ENCODE measurements around the gene CBX5.
A peak's percentile ranks its signal among the peaks of the same experiment; 100 is the strongest.

Gene CBX5

GRCh38 chr12:54259194-54260011, 20.5 kb downstream of the CBX5 start:
- Histone ChIP-seq H3K4ac (ENCODE audit: low read depth in 1 of 2, low read length in 2 of 2) (peak overlapping the region; percentile 54 to 64), H3K9me3 (ENCODE audit: control insufficient read depth, low read length) (no peaks in the 10 kb centered on the region), H4K8ac (ENCODE audit: low read length) (peak overlapping the region; percentile 72), H3K4me2 (ENCODE audit: low read length, poor library complexity, severe bottlenecking) (peak overlapping the region; percentile 54), H2BK15ac (ENCODE audit: low read depth, poor library complexity, severe bottlenecking) (peak overlapping the region; percentile 89), H3K9ac (ENCODE audit: low read length) (peak overlapping the region; percentile 97), H2BK12ac (ENCODE audit: low read length in 2 of 2) (peak overlapping the region in 1 of 2 experiments; percentile 89), H3K14ac (ENCODE audit: low read length in 2 of 2) (peak overlapping the region in 1 of 2 experiments; percentile 86), H3K79me1 (replicated peaks; ENCODE audit: low read length, poor library complexity, severe bottlenecking) (peaks cover 6% of the 10 kb centered on the region), H3K4me3 (ENCODE audit: insufficient read depth in 1 of 2, low read depth in 1 of 2, low read length in 2 of 2) (peak overlapping the region in 1 of 2 experiments; percentile 76), H3K36me3 (ENCODE audit: control insufficient read depth in 1 of 2, insufficient read depth in 2 of 2, low read depth in 1 of 2, low read length in 2 of 2) (peaks cover 8 to 30% of the 10 kb centered on the region in 2 experiments), H3K23ac (ENCODE audit: low read length in 2 of 2) (no peak overlapping the region), H2BK5ac (ENCODE audit: low read depth, low read length, poor library complexity, severe bottlenecking) (peak overlapping the region; percentile 48), H2BK120ac (ENCODE audit: low read depth, low read length) (peak overlapping the region; percentile 97), H3K27ac (ENCODE audit: low read length, poor library complexity, severe bottlenecking) (peak overlapping the region; percentile 99), H2AK5ac (ENCODE audit: low read length, severe bottlenecking) (peak overlapping the region; percentile 29), H4K91ac (ENCODE audit: low read length) (peak overlapping the region; percentile 61), H3K27me3 (ENCODE audit: control insufficient read depth in 1 of 2, insufficient read depth in 1 of 2, low read length in 2 of 2) (no peaks in the 10 kb centered on the region), H3K4me1 (ENCODE audit: control insufficient read depth, insufficient read depth, low read depth, low read length) (peaks cover 18% of the 10 kb centered on the region), H3K18ac (ENCODE audit: low read depth in 1 of 2, low read length in 2 of 2) (peak overlapping the region; percentile 75 to 95), H2AFZ (ENCODE audit: low read depth, low read length) (no peak overlapping the region)
- WGBS = 0% methylated on average over 5 of the region's 11 CpGs
- DNase-seq = peak; percentile 95

GRCh38 chr12:54258201-54258681, 21.7 kb downstream of the CBX5 start:
- peak overlapping the region in 1 of 2 experiments; percentile 83 for H3K4ac ChIP-seq (ENCODE audit: low read depth in 1 of 2, low read length in 2 of 2)

GRCh38 chr12:54257332-54257731, 22.6 kb downstream of the CBX5 start:
- WGBS = 96% methylated on average over 7 of the region's 8 CpGs
- peak overlapping the region; percentile 99 for H3K27ac ChIP-seq (ENCODE audit: low read length, poor library complexity, severe bottlenecking)

More at GRCh38 chr12:54258201-54258681, 21.7 kb downstream of the CBX5 start:
- Histone ChIP-seq H3K14ac (ENCODE audit: low read length in 2 of 2) (no peak overlapping the region), H3K27me3 (ENCODE audit: control insufficient read depth in 1 of 2, insufficient read depth in 1 of 2, low read length in 2 of 2) (no peaks in the 10 kb centered on the region), H2AFZ (ENCODE audit: low read depth, low read length) (no peak overlapping the region), H2BK12ac (ENCODE audit: low read length in 2 of 2) (no peak overlapping the region), H3K9ac (ENCODE audit: low read length) (peak overlapping the region; percentile 97), H4K91ac (ENCODE audit: low read length) (no peak overlapping the region), H3K4me1 (ENCODE audit: control insufficient read depth, insufficient read depth, low read depth, low read length) (peaks cover 14% of the 10 kb centered on the region), H3K4me3 (ENCODE audit: insufficient read depth in 1 of 2, low read depth in 1 of 2, low read length in 2 of 2) (peak overlapping the region in 1 of 2 experiments; percentile 76), H3K79me1 (replicated peaks; ENCODE audit: low read length, poor library complexity, severe bottlenecking) (peaks cover 4% of the 10 kb centered on the region), H3K9me3 (ENCODE audit: control insufficient read depth, low read length) (no peaks in the 10 kb centered on the region), H3K4me2 (ENCODE audit: low read length, poor library complexity, severe bottlenecking) (no peak overlapping the region), H2AK5ac (ENCODE audit: low read length, severe bottlenecking) (no peak overlapping the region), H3K27ac (ENCODE audit: low read length, poor library complexity, severe bottlenecking) (peak overlapping the region; percentile 99), H2BK5ac (ENCODE audit: low read depth, low read length, poor library complexity, severe bottlenecking) (peak overlapping the region; percentile 46), H2BK15ac (ENCODE audit: low read depth, poor library complexity, severe bottlenecking) (no peak overlapping the region), H3K18ac (ENCODE audit: low read depth in 1 of 2, low read length in 2 of 2) (peak overlapping the region in 1 of 2 experiments; percentile 16), H3K23ac (ENCODE audit: low read length in 2 of 2) (no peak overlapping the region), H3K36me3 (ENCODE audit: control insufficient read depth in 1 of 2, insufficient read depth in 2 of 2, low read depth in 1 of 2, low read length in 2 of 2) (peaks cover 13 to 37% of the 10 kb centered on the region in 2 experiments), H4K8ac (ENCODE audit: low read length) (no peak overlapping the region), H2BK120ac (ENCODE audit: low read depth, low read length) (no peak overlapping the region)
- peak; percentile 45 for DNase-seq

GRCh38 chr12:54253240-54253639, 26.7 kb downstream of the CBX5 start:
- H3K4me1 ChIP-seq (ENCODE audit: control insufficient read depth, insufficient read depth, low read depth, low read length) = peaks cover 5% of the 10 kb centered on the region
- H4K8ac ChIP-seq (ENCODE audit: low read length) = no peak overlapping the region
- H3K27ac ChIP-seq (ENCODE audit: low read length, poor library complexity, severe bottlenecking) = no peak overlapping the region
- H4K91ac ChIP-seq (ENCODE audit: low read length) = no peak overlapping the region
- H3K79me1 ChIP-seq (replicated peaks; ENCODE audit: low read length, poor library complexity, severe bottlenecking) = peaks cover 13% of the 10 kb centered on the region
- H2AFZ ChIP-seq (ENCODE audit: low read depth, low read length) = no peak overlapping the region
- no peak overlapping the region for H3K9ac ChIP-seq (ENCODE audit: low read length)
- no peak overlapping the region for H3K23ac ChIP-seq (ENCODE audit: low read length in 2 of 2)
- H3K36me3 ChIP-seq (ENCODE audit: control insufficient read depth in 1 of 2, insufficient read depth in 2 of 2, low read depth in 1 of 2, low read length in 2 of 2) = peaks cover 16 to 59% of the 10 kb centered on the region in 2 experiments
- H2BK15ac ChIP-seq (ENCODE audit: low read depth, poor library complexity, severe bottlenecking) = no peak overlapping the region
- no peak overlapping the region for H3K4me3 ChIP-seq (ENCODE audit: insufficient read depth in 1 of 2, low read depth in 1 of 2, low read length in 2 of 2)
- H3K27me3 ChIP-seq (ENCODE audit: control insufficient read depth in 1 of 2, insufficient read depth in 1 of 2, low read length in 2 of 2) = no peaks in the 10 kb centered on the region
- H2BK12ac ChIP-seq (ENCODE audit: low read length in 2 of 2) = no peak overlapping the region
- WGBS = 100% methylated on average over 4 of the region's 4 CpGs
- H3K4me2 ChIP-seq (ENCODE audit: low read length, poor library complexity, severe bottlenecking) = no peak overlapping the region
- H2AK5ac ChIP-seq (ENCODE audit: low read length, severe bottlenecking) = no peak overlapping the region
- no peak for DNase-seq
- no peaks in the 10 kb centered on the region for H3K9me3 ChIP-seq (ENCODE audit: control insufficient read depth, low read length)
- no peak overlapping the region for H3K4ac ChIP-seq (ENCODE audit: low read depth in 1 of 2, low read length in 2 of 2)
- no peak overlapping the region for H2BK5ac ChIP-seq (ENCODE audit: low read depth, low read length, poor library complexity, severe bottlenecking)
- H2BK120ac ChIP-seq (ENCODE audit: low read depth, low read length) = no peak overlapping the region
- H3K18ac ChIP-seq (ENCODE audit: low read depth in 1 of 2, low read length in 2 of 2) = no peak overlapping the region
- no peak overlapping the region for H3K14ac ChIP-seq (ENCODE audit: low read length in 2 of 2)

More at GRCh38 chr12:54257332-54257731, 22.6 kb downstream of the CBX5 start:
- Histone ChIP-seq H4K91ac (ENCODE audit: low read length) (no peak overlapping the region), H2AFZ (ENCODE audit: low read depth, low read length) (no peak overlapping the region), H3K4ac (ENCODE audit: low read depth in 1 of 2, low read length in 2 of 2) (no peak overlapping the region), H3K79me1 (replicated peaks; ENCODE audit: low read length, poor library complexity, severe bottlenecking) (peaks cover 4% of the 10 kb centered on the region), H3K4me3 (ENCODE audit: insufficient read depth in 1 of 2, low read depth in 1 of 2, low read length in 2 of 2) (no peak overlapping the region), H2BK5ac (ENCODE audit: low read depth, low read length, poor library complexity, severe bottlenecking) (no peak overlapping the region), H3K9me3 (ENCODE audit: control insufficient read depth, low read length) (no peaks in the 10 kb centered on the region), H3K27me3 (ENCODE audit: control insufficient read depth in 1 of 2, insufficient read depth in 1 of 2, low read length in 2 of 2) (no peaks in the 10 kb centered on the region), H2BK15ac (ENCODE audit: low read depth, poor library complexity, severe bottlenecking) (no peak overlapping the region), H3K4me1 (ENCODE audit: control insufficient read depth, insufficient read depth, low read depth, low read length) (peaks cover 11% of the 10 kb centered on the region), H3K36me3 (ENCODE audit: control insufficient read depth in 1 of 2, insufficient read depth in 2 of 2, low read depth in 1 of 2, low read length in 2 of 2) (peaks cover 16 to 40% of the 10 kb centered on the region in 2 experiments), H3K23ac (ENCODE audit: low read length in 2 of 2) (no peak overlapping the region), H2AK5ac (ENCODE audit: low read length, severe bottlenecking) (peak overlapping the region; percentile 11), H3K4me2 (ENCODE audit: low read length, poor library complexity, severe bottlenecking) (no peak overlapping the region), H4K8ac (ENCODE audit: low read length) (no peak overlapping the region), H2BK12ac (ENCODE audit: low read length in 2 of 2) (no peak overlapping the region), H2BK120ac (ENCODE audit: low read depth, low read length) (no peak overlapping the region), H3K18ac (ENCODE audit: low read depth in 1 of 2, low read length in 2 of 2) (no peak overlapping the region), H3K9ac (ENCODE audit: low read length) (peak overlapping the region; percentile 97), H3K14ac (ENCODE audit: low read length in 2 of 2) (no peak overlapping the region)
- DNase-seq = no peak

Measured in mesenchymal stem cell (in vitro differentiated cells and primary cell).